ENCODE measurements around the gene HOXA6.

DNA sequence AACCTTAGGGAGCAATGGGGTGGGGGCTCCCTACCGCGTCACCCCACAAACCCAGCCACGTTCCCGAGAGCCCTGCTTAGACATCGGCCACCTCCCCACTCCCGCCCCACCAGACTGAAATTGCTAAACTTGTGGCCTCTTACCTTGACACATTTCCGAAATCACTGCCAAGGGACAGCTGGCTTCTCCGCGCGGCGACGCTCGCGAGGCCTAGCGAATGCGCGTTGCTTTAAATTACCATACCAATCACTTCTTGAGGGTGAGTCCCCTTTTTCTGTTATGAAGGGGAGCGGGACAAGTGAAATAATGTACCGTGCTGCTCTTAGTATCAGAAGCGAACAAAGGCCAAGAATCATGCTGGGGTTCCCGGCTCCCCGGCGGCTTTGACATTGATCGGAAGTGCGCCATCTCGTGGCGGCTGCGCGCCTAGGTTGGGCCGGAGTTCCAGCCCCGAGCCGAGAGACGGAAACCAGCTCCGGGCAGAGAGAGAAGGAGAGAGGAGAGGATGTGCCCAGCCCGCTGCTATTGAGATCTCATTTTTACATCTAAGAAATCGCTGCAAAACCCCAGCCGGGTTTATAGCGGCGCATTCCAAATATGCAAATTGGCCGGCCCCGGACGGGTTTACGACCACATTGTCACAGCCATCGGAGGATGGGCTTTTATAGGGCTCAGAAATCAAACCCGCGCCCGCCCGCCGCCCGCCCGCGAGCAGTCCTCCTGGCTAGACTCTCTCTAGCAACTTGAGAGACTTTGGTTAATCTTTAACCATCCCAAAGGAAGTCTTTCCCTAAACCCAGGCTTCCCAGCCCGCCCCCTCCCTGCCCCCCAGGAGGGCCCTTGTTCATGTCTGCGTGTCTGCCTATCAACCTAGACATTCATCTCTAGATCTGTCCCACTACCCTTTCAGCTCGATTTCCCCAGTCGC is 32.2 kb upstream of the HOXA6 start:
- peak; percentile 52 for TF ChIP-seq CTCF (IDR thresholded peaks at IDR 0.05; ENCODE audit: low read depth, low read length, missing input control)
- no peak for TF ChIP-seq YY1 (IDR thresholded peaks at IDR 0.05)
- no peak for TF ChIP-seq MAX (IDR thresholded peaks at IDR 0.05)
- no peak for TF ChIP-seq EGR1 (IDR thresholded peaks at IDR 0.05; ENCODE audit: low read depth in 2 of 2)
- TF ChIP-seq GABPA (IDR thresholded peaks at IDR 0.05 in 1 of 2, conservative IDR thresholded peaks at IDR 0.05 in 1 of 2): no peak
- no peak for TF ChIP-seq SP1 (IDR thresholded peaks at IDR 0.05)
- TF ChIP-seq, protein P1, sequence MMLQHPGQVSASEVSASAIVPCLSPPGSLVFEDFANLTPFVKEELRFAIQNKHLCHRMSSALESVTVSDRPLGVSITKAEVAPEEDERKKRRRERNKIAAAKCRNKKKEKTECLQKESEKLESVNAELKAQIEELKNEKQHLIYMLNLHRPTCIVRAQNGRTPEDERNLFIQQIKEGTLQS (IDR thresholded peaks at IDR 0.05): no peak
- no peak for TF ChIP-seq RXRA (IDR thresholded peaks at IDR 0.05)
- no peak for TF ChIP-seq RAD21 (IDR thresholded peaks at IDR 0.05)
